GM23248 (cell line): ENCODE measurements around the gene OPTC.

ENCODE experiments used
- EZH2 ChIP-seq: fragments of 200-600 bp; sonication (generic); IDR thresholded peaks from 2 replicates; pipeline ENCODE4 v1.6.1; 2018; ENCODE audit warnings: antibody characterized with exemption, mild to moderate bottlenecking; ENCODE audit not compliant: insufficient read depth, poor library complexity, severe bottlenecking
- EZH2phosphoT487 ChIP-seq: fragments of 200-600 bp; sonication (generic); IDR thresholded peaks from 2 replicates; pipeline ENCODE4 v1.6.1; 2018; ENCODE audit warnings: antibody characterized with exemption, moderate library complexity, mild to moderate bottlenecking, low read depth; ENCODE audit not compliant: insufficient read depth

DNA sequence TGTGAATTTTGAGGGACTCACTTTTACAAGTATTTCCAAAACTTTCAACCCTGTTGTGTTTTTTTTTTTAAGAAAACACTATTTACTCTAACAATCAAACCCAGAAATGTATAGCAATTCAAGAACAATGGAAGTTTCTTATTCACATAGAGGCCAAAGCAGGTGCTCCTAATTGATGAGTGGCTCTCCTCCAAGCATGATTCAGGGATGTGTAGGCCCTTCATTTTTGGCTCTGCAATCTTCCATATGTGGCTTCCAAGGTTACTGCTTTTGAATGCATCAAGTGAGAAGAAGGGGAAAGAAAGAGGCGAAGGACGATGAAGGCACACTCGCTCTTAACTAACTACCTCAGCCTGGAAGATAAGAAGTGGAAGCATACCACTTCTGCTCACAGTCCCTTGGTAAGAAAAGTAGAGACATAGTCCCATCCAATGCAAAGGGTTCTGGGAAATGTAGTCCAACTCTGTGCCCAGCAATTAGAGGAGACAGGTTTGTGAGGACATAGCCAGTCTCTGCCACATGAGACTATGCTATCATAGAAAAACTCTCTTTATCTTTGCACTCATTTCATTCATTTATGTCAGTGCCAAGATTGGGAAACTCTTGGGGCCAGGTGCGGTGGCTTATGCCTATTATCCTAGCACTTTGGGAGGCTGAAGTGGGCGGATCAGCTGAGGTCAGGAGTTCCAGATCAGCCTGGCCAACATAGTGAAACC, 46.0 kb downstream of the OPTC start:
- TF ChIP-seq EZH2, result no peak
- TF ChIP-seq EZH2phosphoT487, result no peak
